Inferior parietal cortex (tissue), 1 donor: ENCODE data around the gene TNIP3.
"Not testable (repeated sequence)": the region's sequence is repeated elsewhere in the genome, so short reads cannot be mapped to it uniquely, and the experiment has no call there.

Experiments used
- DNase-seq: peaks from one replicate; pipeline ENCODE4 v3.0.0-alpha.2; 2016; ENCODE audit errors: extremely low spot score

The TNIP3 gene

DNA sequence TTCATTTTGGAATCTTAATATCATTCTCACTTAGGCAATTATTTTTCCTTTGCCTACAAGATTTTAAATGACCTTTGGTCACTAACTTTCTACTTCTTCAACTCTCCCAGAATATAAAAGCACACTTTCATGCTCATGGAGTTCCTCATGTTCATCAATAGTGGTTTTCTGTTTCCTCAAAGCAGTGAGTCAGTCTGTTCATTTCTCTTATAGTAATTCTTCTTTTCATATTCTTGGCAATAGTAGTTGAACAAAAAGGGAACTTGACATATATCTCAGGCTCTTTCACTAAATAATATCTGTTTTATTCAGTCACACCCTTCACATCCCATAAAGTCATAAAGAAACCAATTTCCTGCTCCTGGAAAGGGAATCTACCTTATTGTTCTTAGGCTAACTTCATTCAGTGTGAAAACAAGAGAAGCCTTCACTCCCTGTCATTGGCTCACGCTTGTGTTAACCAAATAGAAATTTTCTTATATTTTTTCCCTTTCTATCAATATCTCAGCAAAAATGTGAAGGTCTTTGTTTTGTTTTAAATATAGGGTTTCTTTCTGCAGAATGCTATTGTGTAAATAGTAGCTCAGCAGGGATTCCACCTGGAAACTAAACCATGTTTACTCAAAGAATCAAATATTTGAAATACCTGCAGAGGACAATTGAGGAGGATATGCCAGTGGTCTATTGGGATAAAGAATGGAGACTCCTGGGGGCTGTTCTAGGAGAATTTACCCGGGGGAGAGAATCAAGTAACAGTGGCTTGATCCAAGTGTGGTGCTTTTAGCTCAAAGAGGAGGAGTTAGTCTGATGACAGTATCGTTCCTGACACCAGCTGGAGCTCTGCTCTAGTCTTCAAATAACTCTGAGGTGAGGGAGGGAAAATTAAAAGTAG, 13.4 kb upstream of the TNIP3 start:
- no peak for DNase-seq

DNA sequence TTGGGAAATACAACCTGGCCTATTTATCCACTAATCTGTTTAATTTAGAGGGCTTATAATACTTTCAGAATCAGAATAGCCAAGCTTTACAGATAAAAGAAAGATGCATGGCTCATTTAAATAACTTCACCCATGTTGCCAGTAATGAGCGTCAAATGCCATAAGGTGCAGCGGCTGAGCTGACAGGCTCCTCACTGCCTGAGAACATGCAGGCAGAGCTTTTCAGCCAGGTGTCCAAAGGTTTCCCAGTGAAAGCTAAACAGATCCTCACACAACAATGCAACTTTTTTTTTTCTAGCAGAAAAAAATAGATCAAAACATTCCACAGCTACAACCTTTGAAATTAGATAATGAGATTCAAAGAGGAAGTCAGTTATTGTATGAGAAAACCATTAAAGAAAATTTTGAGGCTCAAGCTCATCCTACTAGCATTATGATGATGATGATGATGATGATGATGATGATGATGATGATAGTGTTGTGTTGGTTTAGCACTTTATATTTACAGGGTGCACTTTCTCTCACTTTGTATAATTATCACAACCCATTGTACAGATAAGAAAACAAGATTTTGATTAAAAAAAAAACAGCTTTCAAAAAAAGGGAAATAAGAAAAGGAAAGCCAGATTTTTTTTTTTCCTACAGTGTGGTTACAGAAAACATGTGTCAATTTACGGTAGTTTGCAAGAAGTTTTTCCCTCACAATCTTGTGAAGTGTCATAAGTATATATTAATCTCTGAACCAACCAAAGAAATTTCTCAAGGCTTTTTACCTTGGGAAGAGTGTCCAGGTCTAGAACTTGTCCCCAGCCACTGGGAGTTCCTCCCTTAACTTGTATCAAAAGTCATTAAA, 12.2 kb upstream of the TNIP3 start:
- DNase-seq = no peak

DNA sequence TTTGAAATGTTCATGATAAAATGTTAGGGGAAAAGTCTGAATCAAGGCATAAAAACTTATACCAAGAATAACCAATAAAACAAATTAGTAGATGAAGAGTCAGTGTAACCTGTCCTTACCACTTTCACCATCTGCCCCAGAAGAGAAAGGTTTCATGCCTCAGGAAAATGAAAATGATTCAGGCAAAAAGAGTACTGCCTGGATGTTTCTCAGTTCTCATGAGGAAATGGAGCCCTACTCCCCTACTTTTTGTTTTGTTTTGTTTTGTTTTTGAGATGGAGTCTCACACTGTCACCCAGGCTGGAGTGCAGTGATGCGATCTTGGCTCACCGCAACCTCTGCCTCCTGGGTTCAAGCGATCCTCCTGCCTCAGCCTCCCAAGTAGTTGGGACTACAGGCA, 7.4 kb upstream of the TNIP3 start:
- not testable (repeated sequence) for DNase-seq

DNA sequence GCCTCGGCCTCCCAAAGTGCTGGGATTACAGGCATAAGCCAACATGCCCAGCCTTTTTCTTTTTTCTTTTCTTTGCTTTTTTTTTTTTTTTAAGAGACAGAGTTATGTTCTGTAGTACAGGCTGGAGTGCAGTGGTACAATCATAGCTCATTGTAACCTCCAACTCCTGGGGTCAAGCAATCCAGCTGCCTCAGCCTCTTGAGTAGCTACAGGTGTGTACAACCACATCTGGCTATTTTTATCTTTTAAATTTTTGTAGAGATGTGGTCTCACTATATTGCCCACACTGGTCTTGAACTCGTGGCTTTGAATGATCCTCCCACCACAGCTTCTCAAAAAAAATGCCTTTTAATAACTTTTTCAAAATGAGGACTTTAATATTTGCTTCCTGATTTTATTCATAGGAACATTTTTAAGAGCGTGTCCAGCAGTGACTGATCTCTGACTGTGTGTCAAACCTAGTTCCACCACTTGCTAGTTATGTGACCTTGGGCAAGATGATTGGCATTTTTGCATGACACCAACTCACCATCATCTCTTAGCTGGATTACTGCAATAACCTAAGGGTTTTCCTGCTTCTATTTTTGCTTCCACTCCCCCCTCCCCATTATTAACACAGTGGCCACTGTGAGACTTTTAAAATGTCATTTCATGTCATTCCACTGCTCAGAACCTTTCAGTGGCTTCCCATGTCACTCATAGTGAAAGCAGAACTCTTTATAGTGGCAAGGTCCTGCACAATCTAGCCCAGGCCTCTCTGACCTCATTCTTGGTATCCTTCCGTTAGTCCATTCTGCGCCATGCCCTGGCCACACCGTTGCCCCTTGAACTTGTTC, 4.5 kb upstream of the TNIP3 start:
- no peak for DNase-seq

DNA sequence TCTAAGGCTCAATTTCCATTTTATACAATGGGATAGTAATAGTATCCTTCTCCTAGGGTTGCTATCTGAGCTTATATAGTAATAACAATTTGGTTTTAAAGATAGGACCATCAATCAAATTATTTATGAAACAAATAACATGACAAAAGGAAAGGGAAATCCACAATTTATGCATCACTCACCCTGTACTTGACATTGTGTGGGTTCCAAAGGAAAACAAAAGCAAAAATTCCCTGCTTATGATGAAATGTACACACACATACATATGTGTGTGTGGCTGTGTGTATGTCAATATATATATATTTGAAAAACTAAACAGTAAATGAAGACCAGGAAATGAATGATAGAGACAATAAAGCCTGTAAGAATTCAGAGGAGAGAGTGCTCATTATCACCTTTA, 2.9 kb upstream of the TNIP3 start:
- no peak for DNase-seq

DNA sequence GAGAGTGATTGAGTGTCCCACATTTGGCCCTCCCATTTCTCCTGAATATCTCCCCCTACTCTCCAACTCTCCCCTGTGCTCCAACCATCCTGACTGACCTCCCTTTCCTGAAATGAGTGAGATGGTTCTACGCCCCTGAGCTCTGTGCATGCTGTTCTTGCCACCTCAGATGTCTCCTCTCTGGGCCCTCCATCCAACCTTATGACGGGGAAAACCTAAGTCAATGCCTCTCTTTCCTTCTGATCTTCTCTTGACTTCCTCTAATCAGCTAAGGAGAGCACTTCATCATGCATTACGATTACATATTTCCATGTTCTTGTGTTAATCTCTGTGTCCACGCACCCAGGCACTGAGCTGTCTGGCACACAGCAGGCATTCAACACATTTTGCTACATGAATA, 1.1 kb upstream of the TNIP3 start:
- no peak for DNase-seq

DNA sequence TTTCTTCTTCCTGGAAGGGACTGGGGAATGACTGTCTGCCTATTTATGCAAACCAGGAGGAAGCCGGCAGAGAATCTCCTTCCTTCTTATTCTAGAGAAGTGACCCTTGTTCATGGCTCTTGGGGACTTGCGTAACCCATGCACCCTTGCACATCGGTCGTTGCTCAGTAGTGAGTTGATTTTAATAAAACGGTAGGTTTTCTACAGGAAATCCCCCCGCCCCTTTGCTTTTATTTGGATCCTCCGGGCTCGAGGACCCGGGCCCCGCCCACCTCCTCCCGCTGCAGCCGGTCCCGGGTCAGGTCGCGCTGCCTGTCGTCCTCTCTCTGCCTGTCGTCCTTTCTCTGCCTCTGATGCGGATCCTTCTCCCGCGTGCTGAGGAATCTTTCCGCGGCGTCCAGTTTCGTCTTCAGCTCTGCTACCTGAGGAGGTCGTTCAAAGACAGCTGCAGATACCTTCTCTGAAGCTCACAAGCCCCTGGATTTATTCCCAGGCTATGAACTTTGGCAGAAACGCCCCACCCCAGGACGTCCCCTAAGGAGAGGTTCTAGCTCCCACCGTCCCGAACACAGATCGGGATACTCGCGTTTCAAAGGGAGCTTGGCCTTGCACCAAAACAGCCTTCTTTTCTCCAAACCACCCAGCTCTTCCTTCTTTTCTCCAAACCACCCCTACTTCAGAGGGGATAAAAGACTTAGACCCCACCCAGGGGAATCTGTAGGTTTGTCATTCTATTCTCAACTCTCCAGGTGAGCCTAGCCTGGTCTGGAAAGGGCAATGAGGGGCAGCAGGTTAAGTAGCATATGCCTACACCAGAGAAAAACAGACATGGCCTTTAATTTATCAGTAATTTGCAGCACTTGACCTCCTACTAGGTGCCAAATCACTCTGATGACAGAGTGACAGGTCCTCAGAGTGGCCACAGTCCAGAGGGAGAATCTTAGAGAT, 7.0 kb downstream of the TNIP3 start:
- DNase-seq = no peak

DNA sequence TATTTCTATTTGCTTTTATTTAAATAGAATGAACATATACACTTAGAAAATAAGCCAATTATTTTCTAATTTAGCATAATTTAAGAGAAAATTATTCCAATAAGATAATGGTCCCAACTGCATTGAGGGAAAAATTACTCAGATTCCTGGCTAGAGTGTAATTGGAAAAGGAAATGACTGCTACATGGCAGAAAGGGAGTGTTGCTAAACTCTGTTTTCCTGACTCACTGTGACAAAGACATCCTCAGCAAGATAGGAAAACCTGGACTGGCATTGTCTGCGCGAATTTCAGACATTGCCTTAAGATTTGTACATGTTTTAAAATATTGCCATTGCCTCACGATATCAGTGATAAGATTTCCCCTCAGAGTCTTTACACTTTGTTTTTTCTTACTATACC, 8.2 kb downstream of the TNIP3 start:
- no peak for DNase-seq

DNA sequence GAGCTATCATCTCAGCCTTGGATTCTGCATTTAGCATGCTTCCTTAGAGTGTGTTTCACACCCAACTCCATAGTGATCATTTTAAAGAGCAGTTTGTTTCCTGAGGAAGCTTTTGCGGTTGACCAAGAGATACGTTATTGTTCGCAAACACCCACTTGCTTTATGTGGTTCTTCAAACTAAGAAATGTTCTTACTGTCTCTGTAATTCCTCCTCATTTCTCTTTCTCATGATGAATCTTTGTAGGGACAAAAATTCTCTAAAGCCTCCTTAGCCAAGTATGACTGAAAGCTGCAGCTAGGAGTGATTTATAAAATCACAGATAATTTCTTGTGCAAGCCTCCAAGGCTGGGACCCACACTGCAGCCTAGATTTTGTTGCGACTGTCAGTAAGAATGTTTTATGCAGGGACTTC, 10.0 kb downstream of the TNIP3 start:
- no peak for DNase-seq

DNA sequence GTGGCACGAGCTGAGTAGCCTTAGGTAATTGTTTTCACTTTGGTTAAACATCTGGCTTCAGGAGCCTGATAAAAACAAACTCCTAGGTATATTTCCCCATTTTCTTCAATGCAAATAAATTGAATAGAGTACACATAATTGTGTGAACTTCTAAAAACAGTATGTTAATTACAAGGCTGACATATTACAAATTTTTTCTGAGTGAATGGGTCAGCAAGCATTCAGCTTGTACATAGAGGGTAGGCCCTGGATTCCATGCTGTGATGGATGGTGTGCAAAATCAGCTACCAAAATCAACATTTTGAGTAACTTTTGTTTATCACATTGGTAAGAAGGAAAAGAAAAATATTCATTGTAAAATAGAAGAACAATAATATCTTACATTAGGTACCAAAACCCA, 12.2 kb downstream of the TNIP3 start:
- no peak for DNase-seq

DNA sequence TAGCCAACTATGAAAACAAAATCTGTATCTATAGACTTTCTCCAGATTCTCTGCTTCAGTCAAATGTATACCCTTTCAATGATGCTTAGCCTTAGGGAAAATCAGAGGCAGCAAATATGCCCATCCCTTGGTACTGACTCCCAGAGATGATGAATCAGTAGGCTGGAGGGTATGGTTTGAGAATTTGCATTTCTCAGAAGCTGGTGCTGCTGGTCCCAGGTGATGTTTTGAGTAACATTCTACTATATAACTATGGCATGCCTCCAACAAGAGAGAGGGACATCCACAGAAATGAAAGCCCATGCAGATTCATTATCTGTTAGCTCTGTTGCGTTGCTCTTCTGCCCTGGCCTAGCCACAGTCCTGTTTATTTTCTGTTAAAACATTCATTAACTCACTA, 13.6 kb downstream of the TNIP3 start:
- DNase-seq = no peak

DNA sequence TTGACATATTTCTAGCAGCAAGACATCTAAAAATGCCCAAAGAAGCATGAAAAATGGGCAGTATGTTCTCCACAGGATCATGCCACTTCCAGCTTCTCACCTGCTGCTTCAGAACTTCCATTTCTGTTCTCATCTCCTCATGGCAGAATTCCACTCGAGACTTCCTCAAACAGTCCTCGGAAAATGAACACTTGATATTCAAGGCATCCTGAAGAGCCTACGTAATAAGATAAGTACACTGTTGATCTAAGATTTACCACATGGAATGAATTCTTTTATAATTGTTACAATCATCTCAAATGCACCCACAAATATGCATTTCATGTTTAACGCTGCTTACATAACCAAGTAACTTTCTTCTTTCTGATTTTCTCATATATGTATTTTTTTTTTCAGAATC, 14.1 kb downstream of the TNIP3 start:
- no peak for DNase-seq

DNA sequence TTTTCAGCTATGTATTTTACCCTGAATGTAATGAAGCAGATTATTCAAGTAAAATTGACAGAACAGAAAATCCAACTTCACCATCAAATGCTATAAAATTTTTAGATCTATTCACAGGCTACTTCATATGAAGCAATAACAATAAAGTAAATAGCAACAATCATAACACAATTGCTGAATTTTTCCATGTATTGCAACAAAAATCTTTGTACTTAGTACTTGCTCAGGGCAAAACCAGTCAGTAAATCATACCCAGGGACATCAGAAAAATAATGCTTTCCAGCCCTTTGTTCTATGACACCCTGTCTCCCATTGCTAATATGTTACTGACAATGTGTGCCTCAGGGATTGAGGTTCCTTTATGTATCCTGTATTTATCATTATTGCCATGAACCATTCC, 15.5 kb downstream of the TNIP3 start:
- DNase-seq = no peak

DNA sequence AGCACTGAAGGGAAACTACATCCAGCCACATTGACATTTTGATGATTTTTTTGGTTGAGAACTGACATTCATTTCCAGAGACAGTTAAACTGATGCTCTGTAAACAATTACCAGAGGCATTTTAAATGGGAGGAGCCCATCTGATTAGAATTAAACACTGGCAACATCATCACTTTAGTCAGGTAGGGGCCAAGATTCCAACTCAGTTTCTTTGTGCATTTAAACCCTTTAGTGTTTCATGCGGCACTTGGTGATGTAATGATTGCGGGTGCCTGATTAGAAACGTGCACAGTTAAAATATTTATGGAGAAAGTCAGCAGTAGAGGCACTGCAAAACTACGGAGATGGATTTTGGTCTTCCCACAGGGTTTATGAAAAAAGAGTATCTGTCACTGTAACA, 16.1 kb downstream of the TNIP3 start:
- DNase-seq = no peak

DNA sequence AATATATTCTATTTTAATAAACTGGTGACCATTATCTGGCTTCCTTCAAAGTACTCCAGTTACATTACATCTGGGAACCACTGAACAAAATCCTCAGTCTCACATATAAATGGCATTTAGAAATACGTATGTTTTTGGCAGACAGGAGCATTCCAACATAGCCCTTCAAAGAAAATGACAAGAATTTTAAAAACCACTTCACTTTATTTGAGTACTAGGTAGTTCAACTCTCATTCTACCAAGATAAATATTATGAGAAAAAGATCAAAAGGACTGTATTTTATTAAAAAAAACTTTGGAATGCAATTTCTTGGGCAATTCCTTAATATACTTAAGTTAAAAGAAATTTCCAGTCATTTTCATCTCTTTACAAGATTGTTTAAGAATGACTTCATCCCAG, 17.6 kb downstream of the TNIP3 start:
- no peak for DNase-seq

DNA sequence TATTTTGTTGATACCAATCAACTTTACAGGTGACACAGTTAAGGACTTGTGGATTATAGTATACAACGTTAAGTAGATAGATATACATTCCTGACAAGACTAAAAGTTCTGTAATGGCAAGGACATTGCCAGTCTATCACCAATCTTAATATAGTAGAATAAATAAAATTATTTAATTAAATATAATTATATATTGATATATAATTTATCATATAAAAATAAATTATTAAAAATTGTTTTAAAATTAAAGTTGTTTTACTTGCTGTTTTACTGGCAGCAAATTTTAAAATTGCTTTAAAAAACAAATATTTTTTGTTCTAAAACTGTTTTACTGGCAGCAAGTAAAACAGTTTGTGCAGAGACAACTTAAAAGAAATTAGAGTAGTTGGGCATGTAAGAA, 18.7 kb downstream of the TNIP3 start:
- DNase-seq = no peak

DNA sequence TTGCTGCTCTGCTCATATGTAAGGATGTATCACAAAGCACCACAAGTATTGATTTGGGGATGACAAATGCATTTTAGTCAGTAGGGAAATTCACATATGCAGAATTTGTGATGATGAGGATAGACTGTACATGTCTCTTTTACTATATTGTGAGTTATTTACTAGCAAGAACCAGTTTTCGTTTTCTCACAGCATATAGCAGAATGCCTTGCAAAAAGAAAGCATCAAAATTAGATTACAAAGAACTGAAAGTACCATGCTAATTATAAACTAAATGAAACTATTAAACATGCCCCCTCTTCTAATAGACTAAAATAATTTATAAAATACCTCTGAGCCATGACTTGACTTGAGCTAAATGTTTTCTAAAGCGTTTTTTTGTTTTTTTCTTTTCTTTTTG, 20.1 kb downstream of the TNIP3 start:
- DNase-seq = no peak

DNA sequence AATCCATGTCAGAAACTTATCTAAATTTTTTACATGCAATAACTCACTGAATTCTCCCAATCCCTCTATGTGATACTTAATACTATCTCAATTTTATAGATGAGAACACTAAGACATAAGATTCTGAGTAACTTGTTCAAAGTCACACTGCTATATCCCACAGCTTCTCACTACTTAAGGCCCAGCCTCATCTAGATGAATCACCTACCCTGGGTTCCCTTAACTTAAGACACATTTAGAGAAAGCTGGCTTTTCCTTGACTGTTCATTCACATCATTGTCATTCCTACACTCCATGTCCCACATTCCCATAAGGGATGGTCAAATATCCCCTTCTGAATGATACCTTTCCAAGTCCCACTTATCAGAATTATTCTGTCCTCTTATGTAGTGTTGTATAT, 21.0 kb downstream of the TNIP3 start:
- DNase-seq = no peak

DNA sequence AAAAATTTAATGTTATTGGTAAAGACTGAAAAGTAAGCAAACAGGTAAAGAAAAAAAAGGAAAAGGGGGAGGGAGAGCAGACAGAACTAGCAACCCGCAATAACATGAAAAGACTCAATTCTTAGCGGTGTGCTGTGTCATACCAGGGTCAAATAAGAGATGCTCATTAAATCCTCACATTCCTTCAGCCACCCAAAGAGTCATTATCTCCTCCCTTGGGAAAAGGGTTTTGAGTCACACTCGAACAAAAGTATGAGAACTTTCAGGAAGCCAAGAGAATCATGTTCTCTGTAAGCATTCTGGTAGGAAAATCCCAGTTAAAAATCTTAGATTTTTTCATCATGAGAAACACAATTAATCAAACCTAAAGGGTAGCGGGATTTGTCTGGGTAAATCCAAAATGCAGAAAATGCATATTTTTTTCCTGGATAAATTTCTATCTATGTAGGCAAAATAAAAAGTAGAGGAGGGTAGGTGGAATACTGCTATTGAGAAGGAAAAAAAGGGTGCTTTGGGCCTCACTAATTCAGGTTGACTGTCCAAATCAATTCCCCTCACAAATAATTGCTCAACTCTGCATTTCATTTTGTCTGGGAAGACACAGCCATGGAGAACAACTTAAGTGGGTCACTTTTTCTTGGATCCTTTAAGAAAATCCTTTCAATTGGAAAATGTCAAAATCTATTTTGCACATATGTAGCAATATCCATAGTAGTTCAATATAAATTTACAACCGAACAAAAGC, 23.2 kb downstream of the TNIP3 start:
- no peak for DNase-seq

DNA sequence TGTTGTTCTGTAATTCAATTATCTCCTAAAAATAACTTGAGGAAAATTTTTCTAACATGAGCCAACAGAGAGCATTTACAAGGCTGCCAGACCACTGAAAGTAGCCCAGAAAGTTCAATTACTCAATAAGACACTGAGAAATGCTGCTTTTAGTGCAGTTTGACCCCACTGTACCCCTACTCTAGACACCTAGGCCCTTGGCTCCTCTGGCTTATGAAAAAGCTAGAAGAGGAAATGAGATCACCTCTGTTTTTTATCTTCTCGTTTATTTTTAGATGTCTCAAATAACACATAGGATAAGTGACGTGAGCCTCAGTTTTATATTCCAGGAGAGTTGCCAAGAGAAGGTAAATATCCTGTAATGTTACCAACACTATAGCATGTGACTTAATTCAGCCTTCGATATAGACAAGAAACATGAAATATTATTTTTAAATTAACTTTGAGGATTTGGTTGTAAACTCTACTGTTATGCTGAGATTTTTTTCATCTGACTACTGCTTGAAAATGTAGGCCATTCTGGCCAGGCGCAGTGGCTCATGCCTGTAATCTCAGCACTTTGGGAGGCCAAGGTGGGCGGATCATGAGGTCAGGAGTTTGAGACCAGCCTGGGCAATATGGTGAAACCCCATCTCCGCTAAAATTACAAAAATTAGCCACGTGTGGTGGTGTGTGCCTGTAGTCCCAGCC, 24.4 kb downstream of the TNIP3 start:
- no peak for DNase-seq
